Left ventricle myocardium superior (tissue), 1 donor: ENCODE measurements around the gene TNFSF12. TPM values are rescaled to one million over a fixed set of nuclear protein-coding genes. Genes with fewer than 3 reads are reported as not detected.
A peak's percentile ranks its signal among the peaks of the same experiment; 100 is the strongest.

Experiments
- ATAC-seq: fragments of 200-7000 bp; cut with Tn5 transposase; one replicate; pipeline ENCODE4 v1.9.1; 2020; ENCODE audit warnings: mild to moderate bottlenecking, moderate library complexity
- DNase-seq: peaks from one replicate; pipeline ENCODE4 v3.0.0-alpha.2; 2020
- intact Hi-C: fragments of 100-400 bp; cut with micrococcal nuclease; formaldehyde crosslinking; loops from one replicate; pipeline ENCODE4 v1.11.0; 2022
- long read RNA-seq: library from polyadenylated mRNA; unstranded; transcript quantifications from one replicate; pipeline ENCODE4 v2.0.0, GENCODE V29; 2021
- total RNA-seq: library from RNA; stranded (reverse); fragmentation: NEBNext Ultra II Directional; extraction: Animal tissue kit (Norgen Biotek cat#: 25700); gene quantifications from one replicate; pipeline ENCODE4 v1.2.1, GENCODE V29; 2021
- donor health status: DM: no; HTN: yes; CAD: no; lungs with severe emphysema.

The TNFSF12 gene
- 36.9 TPM for total RNA-seq
- long read RNA-seq, transcript TNFSF12-201 (7 exons, 1,553 nt) = major isoform, 15 of 26 reads
- long read RNA-seq, partial matches to known transcripts = 0 of 26 reads
- long read RNA-seq, other reads (novel, unspliced or antisense) = 7 of 26 reads

- intact Hi-C loops = no loop called here
- ATAC-seq (peak; percentile 90), DNase-seq (peak; percentile 86)
Measured at GRCh38 chr17:7548585-7549400, at the start of gene TNFSF12. Gene TNFSF12, plus strand, starts transcription at chr17:7549058. Its CDS starts 96 bp downstream, at chr17:7549154.

GRCh38 chr17:7499161-7499560, 49.7 kb upstream of the TNFSF12 start:
- intact Hi-C loops = no loop called here
- ATAC-seq (no peak), DNase-seq (no peak)

GRCh38 chr17:7501729-7502128, 47.1 kb upstream of the TNFSF12 start:
- no peak for ATAC-seq
- intact Hi-C loops = no loop called here
- DNase-seq = no peak

- no peak for ATAC-seq
- intact Hi-C loops = no loop called here
- DNase-seq = no peak
Measured at GRCh38 chr17:7502171-7502847, 46.5 kb upstream of the TNFSF12 start.

DNA sequence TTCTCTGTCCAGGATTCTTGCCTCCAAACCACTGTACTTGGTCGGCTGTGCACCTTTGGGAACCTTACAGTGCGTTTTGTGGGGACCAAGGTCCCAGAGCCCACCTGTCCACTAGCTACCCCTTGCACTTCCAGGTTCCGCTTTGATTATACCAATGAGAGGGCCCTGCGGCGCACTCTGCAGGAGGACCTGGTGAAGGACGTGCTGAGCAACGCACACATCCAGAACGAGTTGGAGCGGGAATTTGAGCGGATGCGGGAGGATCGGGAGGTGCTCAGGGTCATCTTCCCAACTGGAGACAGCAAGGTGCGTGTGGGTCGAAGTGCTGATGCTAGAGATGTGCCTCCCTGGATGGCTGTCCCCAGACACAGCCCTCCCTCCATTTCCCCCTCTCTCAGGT, 45.9 kb upstream of the TNFSF12 start:
- DNase-seq (no peak), ATAC-seq (no peak)
- intact Hi-C loops = no loop called here

DNA sequence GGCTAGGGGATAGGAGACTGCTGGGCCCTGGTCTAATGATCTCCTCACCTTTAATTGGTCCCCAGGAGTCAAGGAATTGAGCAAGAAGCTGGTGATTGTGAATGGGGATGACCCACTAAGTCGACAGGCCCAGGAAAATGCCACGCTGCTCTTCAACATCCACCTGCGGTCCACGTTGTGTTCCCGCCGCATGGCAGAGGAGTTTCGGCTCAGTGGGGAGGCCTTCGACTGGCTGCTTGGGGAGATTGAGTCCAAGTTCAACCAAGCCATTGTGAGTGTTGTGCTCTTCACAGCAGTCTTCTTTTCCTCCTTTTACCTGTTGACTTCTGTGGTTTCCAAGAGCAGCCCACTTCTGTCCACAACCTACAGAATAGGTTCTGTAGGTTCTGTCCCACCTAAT, 45.3 kb upstream of the TNFSF12 start:
- intact Hi-C loops = no loop called here
- ATAC-seq = no peak
- no peak for DNase-seq

GRCh38 chr17:7508145-7508544, 40.7 kb upstream of the TNFSF12 start:
- intact Hi-C loops = no loop called here
- ATAC-seq (no peak), DNase-seq (no peak)

DNA sequence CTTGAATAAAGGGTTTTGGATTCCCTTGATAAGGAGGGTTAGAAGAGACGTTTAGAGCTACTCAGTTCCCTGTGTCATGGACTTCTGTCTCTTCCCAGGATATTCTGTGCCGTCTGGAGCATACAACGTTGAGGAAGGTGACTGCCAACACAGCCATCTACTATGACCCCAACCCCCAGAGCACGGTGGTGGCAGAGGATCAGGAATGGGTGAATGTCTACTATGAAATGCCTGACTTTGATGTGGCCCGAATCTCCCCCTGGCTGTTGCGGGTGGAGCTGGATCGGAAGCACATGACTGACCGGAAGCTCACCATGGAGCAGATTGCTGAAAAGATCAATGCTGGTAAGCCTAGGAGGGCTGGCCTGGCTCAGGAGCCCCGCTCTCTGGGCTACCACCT, 40.0 kb upstream of the TNFSF12 start:
- ATAC-seq (no peak), DNase-seq (no peak)
- intact Hi-C loops = no loop called here

DNA sequence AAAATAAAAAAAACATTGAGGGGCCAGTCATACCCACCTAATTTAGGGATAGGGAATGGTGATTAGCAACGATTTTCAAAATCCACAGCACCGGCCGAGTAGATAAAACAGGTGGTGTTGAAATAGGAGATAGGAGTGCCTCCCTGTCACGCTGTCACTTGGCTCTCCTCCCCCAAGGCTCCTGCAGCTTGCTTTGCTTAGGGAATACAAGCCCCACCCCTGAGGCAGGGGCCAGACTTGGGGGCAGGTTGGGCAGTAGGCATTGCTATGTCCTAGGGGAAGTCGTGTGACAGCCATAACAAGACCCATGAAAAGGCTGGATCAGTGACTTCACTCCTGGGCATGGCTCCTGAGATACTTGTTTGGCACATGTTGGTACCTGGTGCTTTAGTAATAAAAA, 38.9 kb upstream of the TNFSF12 start:
- intact Hi-C loops = no loop called here
- ATAC-seq (peak; percentile 32), DNase-seq (no peak)

GRCh38 chr17:7511108-7511507, 37.8 kb upstream of the TNFSF12 start:
- intact Hi-C loops = no loop called here
- no peak for ATAC-seq
- DNase-seq = no peak

GRCh38 chr17:7512105-7512504, 36.8 kb upstream of the TNFSF12 start:
- intact Hi-C loops = no loop called here
- ATAC-seq (no peak), DNase-seq (no peak)

DNA sequence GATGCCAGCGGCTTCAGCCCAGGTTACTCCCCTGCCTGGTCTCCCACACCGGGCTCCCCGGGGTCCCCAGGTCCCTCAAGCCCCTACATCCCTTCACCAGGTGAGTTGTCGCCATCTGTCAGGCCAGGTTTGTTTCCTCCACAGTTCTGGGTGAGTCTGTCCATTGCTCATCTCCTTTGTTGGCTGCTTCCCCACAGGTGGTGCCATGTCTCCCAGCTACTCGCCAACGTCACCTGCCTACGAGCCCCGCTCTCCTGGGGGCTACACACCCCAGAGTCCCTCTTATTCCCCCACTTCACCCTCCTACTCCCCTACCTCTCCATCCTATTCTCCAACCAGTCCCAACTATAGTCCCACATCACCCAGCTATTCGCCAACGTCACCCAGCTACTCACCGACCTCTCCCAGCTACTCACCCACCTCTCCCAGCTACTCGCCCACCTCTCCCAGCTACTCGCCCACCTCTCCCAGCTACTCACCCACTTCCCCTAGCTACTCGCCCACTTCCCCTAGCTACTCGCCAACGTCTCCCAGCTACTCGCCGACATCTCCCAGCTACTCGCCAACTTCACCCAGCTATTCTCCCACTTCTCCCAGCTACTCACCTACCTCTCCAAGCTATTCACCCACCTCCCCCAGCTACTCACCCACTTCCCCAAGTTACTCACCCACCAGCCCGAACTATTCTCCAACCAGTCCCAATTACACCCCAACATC, 35.9 kb upstream of the TNFSF12 start:
- DNase-seq (no peak), ATAC-seq (no peak)
- intact Hi-C loops = no loop called here

GRCh38 chr17:7513850-7514419, 34.9 kb upstream of the TNFSF12 start:
- DNase-seq (no peak), ATAC-seq (no peak)
- intact Hi-C loops = no loop called here

- ATAC-seq (peak; percentile 15), DNase-seq (no peak)
- intact Hi-C loops = no loop called here
Measured at GRCh38 chr17:7515911-7516610, 32.8 kb upstream of the TNFSF12 start.

GRCh38 chr17:7523033-7523432, 25.8 kb upstream of the TNFSF12 start:
- intact Hi-C loops = no loop called here
- DNase-seq (peak; percentile 48), ATAC-seq (peak; percentile 55)

DNA sequence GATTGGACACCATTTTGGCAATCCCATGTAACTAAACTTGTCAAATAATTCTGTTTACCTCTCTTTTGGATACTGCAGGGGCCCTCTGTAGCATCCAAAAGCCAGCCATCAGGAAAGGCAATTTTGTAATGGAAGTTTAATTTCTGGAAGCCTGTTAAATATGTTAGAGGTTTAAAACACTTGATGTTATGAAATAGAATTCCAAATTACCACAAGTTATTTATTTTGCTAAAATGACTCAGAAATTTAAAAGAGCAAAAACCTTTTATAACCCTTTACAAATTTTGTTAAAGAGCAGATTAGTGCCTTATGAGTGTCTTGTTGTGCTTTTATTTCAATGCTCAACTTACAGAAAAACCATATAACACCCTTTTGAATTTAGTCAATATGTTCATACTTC, 20.0 kb upstream of the TNFSF12 start:
- intact Hi-C loops = no loop called here
- DNase-seq (no peak), ATAC-seq (no peak)

DNA sequence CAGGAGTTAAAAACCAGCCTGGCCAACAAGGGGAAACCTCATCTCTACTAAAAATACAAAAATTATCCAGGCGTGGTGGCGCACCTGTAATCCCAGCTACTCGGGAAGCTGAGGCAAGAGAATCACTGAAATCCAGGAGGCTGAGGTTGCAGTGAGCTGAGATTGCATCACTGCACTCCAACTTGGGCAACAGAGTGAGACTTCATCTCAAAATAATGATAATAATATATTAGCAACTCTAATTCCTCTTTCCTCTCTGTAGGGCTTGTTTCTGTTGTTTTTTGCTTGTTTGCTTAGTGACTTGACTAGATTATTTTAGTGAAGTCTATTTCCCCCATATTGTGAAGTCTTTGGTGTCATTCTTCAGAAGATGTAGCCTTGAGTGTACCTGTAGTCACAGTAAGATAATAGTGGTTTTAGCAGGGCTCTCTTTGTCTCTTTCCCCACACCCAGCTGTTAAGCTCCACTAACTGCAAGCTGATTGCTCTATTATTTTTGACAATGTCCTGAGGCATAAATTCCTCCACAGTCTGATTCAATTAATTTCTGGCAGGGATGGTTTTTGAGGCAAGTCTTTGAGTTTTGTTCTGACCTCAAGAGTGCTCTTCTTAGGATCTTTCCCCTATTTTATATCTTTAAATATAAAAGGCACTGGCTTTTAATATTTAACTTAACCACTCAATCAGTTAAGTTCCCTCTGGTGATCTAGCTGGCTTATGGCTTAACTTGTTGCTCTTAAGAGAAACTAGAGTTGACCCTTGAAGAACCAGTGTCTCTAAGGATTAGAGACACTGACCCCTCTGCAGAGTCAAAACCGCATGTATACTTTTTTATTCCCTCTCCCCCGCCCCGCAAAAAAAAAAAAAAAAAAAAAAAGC, 18.6 kb upstream of the TNFSF12 start:
- ATAC-seq (no peak), DNase-seq (no peak)
- intact Hi-C loops = no loop called here

GRCh38 chr17:7538050-7538449, 10.8 kb upstream of the TNFSF12 start:
- no peak for DNase-seq

More at GRCh38 chr17:7538050-7538449, 10.8 kb upstream of the TNFSF12 start:
- ATAC-seq = no peak
- intact Hi-C loops = no loop called here
